Suppressor macrophage (primary cell): ENCODE data around the gene ENO1.
"Not testable (repeated sequence)": the region's sequence is repeated elsewhere in the genome, so short reads cannot be mapped to it uniquely, and the experiment has no call there.

ENCODE experiments used
- DNase-seq, 4 experiments: peaks; one replicate each; pipeline ENCODE4 v3.0.0-alpha.2; 2020 to 2022

Gene ENO1

GRCh38 chr1:8845104-8846097 is 33.1 kb downstream of the ENO1 start:
- no peak for DNase-seq

- no peak for DNase-seq
Observed at GRCh38 chr1:8844501-8845006, 33.9 kb downstream of the ENO1 start.

- DNase-seq: no peak
Observed at GRCh38 chr1:8841395-8841794, 37.1 kb downstream of the ENO1 start.

GRCh38 chr1:8839990-8840389 is 38.5 kb downstream of the ENO1 start:
- DNase-seq: no peak

- no peak for DNase-seq
Observed at GRCh38 chr1:8835941-8836643, 42.4 kb downstream of the ENO1 start.

- no peak for DNase-seq
Observed at GRCh38 chr1:8831340-8831739, 47.1 kb downstream of the ENO1 start.

- DNase-seq: not testable (repeated sequence)
Observed at GRCh38 chr1:8830732-8831131, 47.8 kb downstream of the ENO1 start.

GRCh38 chr1:8825985-8826481 is 52.5 kb downstream of the ENO1 start:
- no peak for DNase-seq

- DNase-seq: no peak
Observed at GRCh38 chr1:8823295-8823664, 55.2 kb downstream of the ENO1 start.

- peak; percentile 60 to 89 (median 73) for DNase-seq
Observed at GRCh38 chr1:8822373-8823294, 55.9 kb downstream of the ENO1 start.

- DNase-seq: peak in 2 of 4 experiments; percentile 26 to 32
Observed at GRCh38 chr1:8821084-8821483, 57.4 kb downstream of the ENO1 start.

GRCh38 chr1:8818789-8819188 is 59.7 kb downstream of the ENO1 start:
- DNase-seq: not testable (repeated sequence)

- DNase-seq: peak; percentile 44 to 67 (median 58)
Observed at GRCh38 chr1:8818325-8818775, 60.1 kb downstream of the ENO1 start.

GRCh38 chr1:8817412-8818324 is 60.8 kb downstream of the ENO1 start, which contains the start of gene RERE:
Gene RERE, minus strand, starts transcription at chr1:8817640.
- peak; percentile 97 to 98 (median 98) for DNase-seq

GRCh38 chr1:8816831-8817411 is 61.6 kb downstream of the ENO1 start:
- DNase-seq: peak; percentile 5 to 39 (median 31)

GRCh38 chr1:8816264-8816663 is 62.2 kb downstream of the ENO1 start:
- peak in 1 of 4 experiments; percentile 19 for DNase-seq

- DNase-seq: peak in 1 of 4 experiments; percentile 13
Observed at GRCh38 chr1:8815582-8816151, 62.8 kb downstream of the ENO1 start.

GRCh38 chr1:8814865-8815264 is 63.6 kb downstream of the ENO1 start:
- DNase-seq: peak in 2 of 4 experiments; percentile 12

- no peak for DNase-seq
Observed at GRCh38 chr1:8813991-8814390, 64.5 kb downstream of the ENO1 start.
